PC-9 (cell line): Measurements from ENCODE around the gene RBCK1. TPM values are rescaled to one million over a fixed set of nuclear protein-coding genes. Genes with fewer than 3 reads are reported as not detected.

Experiments
- Bru-seq: library from RNA; stranded (reverse); fragments of 400-500 nt; gene quantifications from one replicate; lab custom pipeline; 2021; lab: Mats Ljungman, UMichigan
- BruChase-seq, 2 experiments: library from RNA; stranded (reverse); fragments of 400-500 nt; gene quantifications; one replicate each; lab custom pipeline; 2021; lab: Mats Ljungman, UMichigan
- BruUV-seq: library from RNA; stranded (reverse); fragments of 400-500 nt; replicated peaks from 2 replicates; lab custom pipeline; 2021; lab: Mats Ljungman, UMichigan
- CTCF ChIA-PET: fragments of 300-600 bp; sonication (Branson Sonifier 250); formaldehyde crosslinking; loops from one replicate; lab custom pipeline; 2022; ENCODE audit warnings: antibody characterized with exemption; lab: Charles Lee
- POLR2A ChIA-PET: fragments of 300-600 bp; sonication (Branson Sonifier 250); formaldehyde crosslinking; loops from one replicate; lab custom pipeline; 2022; ENCODE audit warnings: antibody characterized with exemption; ENCODE audit not compliant: unreplicated experiment; lab: Charles Lee
- DNase-seq, 2 experiments: peaks; one replicate each; pipeline versions ENCODE4 v3.0.0 to v3.0.0-alpha.2; 2015 to 2022; ENCODE audit warnings: mixed read lengths in 1 of 2
- H2AFZ ChIP-seq: fragments of 200-600 bp; sonication (generic); 2 replicates; pipeline ENCODE4 v1.8.1; 2017; ENCODE audit warnings: antibody characterized with exemption
- H3F3A ChIP-seq: fragments of 200-600 bp; sonication (generic); 2 replicates; pipeline ENCODE4 v1.8.1; 2017; ENCODE audit warnings: antibody characterized with exemption, mild to moderate bottlenecking, low read depth; ENCODE audit not compliant: insufficient read depth
- H3K27ac ChIP-seq: fragments of 200-600 bp; sonication (generic); 2 replicates; pipeline ENCODE4 v1.6.1; 2016; ENCODE audit warnings: mixed run types
- H3K27me3 ChIP-seq: fragments of 200-600 bp; sonication (generic); 2 replicates; pipeline ENCODE4 v1.6.1; 2016; ENCODE audit warnings: low read depth, mixed run types; ENCODE audit not compliant: insufficient read depth
- H3K36me3 ChIP-seq: fragments of 200-600 bp; sonication (generic); 2 replicates; pipeline ENCODE4 v1.6.1; 2016; ENCODE audit warnings: low read depth, mixed run types
- H3K4me1 ChIP-seq: fragments of 200-600 bp; sonication (generic); replicated peaks from 2 replicates; pipeline ENCODE4 v1.6.1; 2016; ENCODE audit warnings: mixed run types; ENCODE audit not compliant: insufficient read depth
- H3K4me2 ChIP-seq: fragments of 200-600 bp; sonication (generic); 2 replicates; pipeline ENCODE4 v1.6.1; 2017; ENCODE audit warnings: mixed run types
- H3K4me3 ChIP-seq: fragments of 200-600 bp; sonication (generic); 2 replicates; pipeline ENCODE4 v1.6.1; 2016; ENCODE audit warnings: mixed run types
- H3K79me2 ChIP-seq: fragments of 200-600 bp; sonication (generic); 2 replicates; pipeline ENCODE4 v1.6.1; 2017; ENCODE audit warnings: low read depth, mixed run types
- H3K9me2 ChIP-seq: fragments of 200-600 bp; sonication (generic); 2 replicates; pipeline ENCODE4 v1.8.1; 2017; ENCODE audit warnings: mild to moderate bottlenecking; ENCODE audit not compliant: insufficient read depth
- H3K9me3 ChIP-seq: fragments of 200-600 bp; sonication (generic); 2 replicates; pipeline ENCODE4 v1.8.1; 2016; ENCODE audit warnings: low read depth; ENCODE audit not compliant: insufficient read depth
- H4K20me1 ChIP-seq: fragments of 200-600 bp; sonication (generic); 2 replicates; pipeline ENCODE4 v1.8.1; 2017; ENCODE audit not compliant: insufficient read depth
- CTCF ChIP-seq: fragments of 200-600 bp; sonication (generic); conservative IDR thresholded peaks from 2 replicates; pipeline ENCODE4 v1.6.1; 2017; ENCODE audit warnings: mixed run types, antibody characterized with exemption, mild to moderate bottlenecking, moderate library complexity
- EZH2 ChIP-seq: fragments of 200-600 bp; sonication (generic); IDR thresholded peaks from 2 replicates; pipeline ENCODE4 v1.8.0; 2017; ENCODE audit warnings: antibody characterized with exemption, low read depth
- intact Hi-C: fragments of 100-400 bp; cut with micrococcal nuclease; formaldehyde crosslinking; loops from one replicate; pipeline ENCODE4 v1.10.0; 2022; ENCODE audit not compliant: unreplicated experiment
- long read RNA-seq: library from polyadenylated mRNA; stranded (forward); transcript quantifications from one replicate; pipeline ENCODE4 v2.0.0, GENCODE V29; 2022
- total RNA-seq: library from RNA; stranded (reverse); gene quantifications from 2 replicates; pipeline ENCODE4 v1.2.3, GENCODE V29; 2021

The RBCK1 gene
- total RNA-seq (176 and 212 TPM in 2 replicates), Bru-seq, nascent RNA (percentile 89 among the genes with signal in this experiment), BruChase-seq, experiment 1, labeled RNA remaining after a 2-hour chase (percentile 89 among the genes with signal in this experiment), BruChase-seq, experiment 2, labeled RNA remaining after a 6-hour chase (percentile 88 among the genes with signal in this experiment)
- long read RNA-seq, transcript RBCK1-213 (3 exons, 1,200 nt): major isoform, 93 of 208 reads
- long read RNA-seq, transcript RBCK1-205 (3 exons, 1,024 nt): minor isoform, 6 of 208 reads
- long read RNA-seq, transcript RBCK1-202 (12 exons, 2,774 nt): minor isoform, 54 of 208 reads
- long read RNA-seq, transcript RBCK1-209 (11 exons, 2,613 nt): minor isoform, 9 of 208 reads
- long read RNA-seq, partial matches to known transcripts: 23 of 208 reads
- long read RNA-seq, other reads (novel, unspliced or antisense): 19 of 208 reads

GRCh38 chr20:407953-408842, at the start of gene RBCK1:
TSS of gene RBCK1 (plus strand) at chr20:408299. CDS start at chr20:408758, 459 bp downstream.
- Histone ChIP-seq H2AFZ (peak within 1 kb of the TSS; percentile 63), H3K36me3 (peaks cover 28% of the 10 kb centered on the region), H3K4me1 (peaks cover 32% of the 10 kb centered on the region), H3K9me2 (no peaks in the 10 kb centered on the region), H3F3A (peaks cover 17% of the 10 kb centered on the region; the same call in 1 of the 2 replicates), H3K4me2 (peak within 1 kb of the TSS; percentile 96), H3K27ac (peak within 1 kb of the TSS; percentile 74), H4K20me1 (no peaks in the 10 kb centered on the region), H3K27me3 (no peaks in the 10 kb centered on the region), H3K4me3 (peak within 1 kb of the TSS; percentile 86), H3K79me2 (peaks cover 48% of the 10 kb centered on the region), H3K9me3 (peaks cover 6% of the 10 kb centered on the region; the same call in 1 of the 2 replicates)
- DNase-seq: peak; percentile 53 to 89
- intact Hi-C loops: loop anchor here (1.0 to 2.0 kb wide), 2 partner anchors 27 to 46 kb away; partner anchors contain the start of gene TRIB3
- BruUV-seq: TSS peak; percentile 30
- POLR2A ChIA-PET: interaction anchor here (1.3 kb wide), 1 partner anchor 38 kb away, joined by 7 read pairs; no protein-coding TSS in a partner anchor
- TF ChIP-seq EZH2 (no peak), CTCF (no peak)
- CTCF ChIA-PET: interaction anchor here (1.2 kb wide), 2 partner anchors 46 to 360 kb away, joined by 3 to 10 read pairs; partner anchors contain the start of gene SLC52A3

GRCh38 chr20:358891-359555, 49.1 kb upstream of the RBCK1 start:
- H3K4me1 ChIP-seq: peaks cover 30% of the 10 kb centered on the region
- BruUV-seq: no TSS peak
- TF ChIP-seq CTCF (no peak), EZH2 (no peak)
- peaks cover 6% of the 10 kb centered on the region; the same call in 1 of the 2 replicates for H3K79me2 ChIP-seq
- H3K9me2 ChIP-seq: no peaks in the 10 kb centered on the region
- ChIA-PET POLR2A (interaction anchor here (0.5 kb wide), 1 partner anchor 184 kb away, joined by 11 read pairs; the partner anchor contains the start of gene CSNK2A1), CTCF (no interaction called here)
- H3K27me3 ChIP-seq: no peaks in the 10 kb centered on the region
- DNase-seq: no peak
- no peak overlapping the region for H3K4me3 ChIP-seq
- H3K9me3 ChIP-seq: no peaks in the 10 kb centered on the region
- H3K36me3 ChIP-seq: no peaks in the 10 kb centered on the region
- H3F3A ChIP-seq: peaks cover 21% of the 10 kb centered on the region
- intact Hi-C loops: no loop called here
- no peak overlapping the region for H3K4me2 ChIP-seq
- H3K27ac ChIP-seq: no peak overlapping the region
- H4K20me1 ChIP-seq: no peaks in the 10 kb centered on the region
- no peak overlapping the region for H2AFZ ChIP-seq
